Renal cortical epithelial cell (primary cell): ENCODE measurements around the gene TSPAN8. TPM values are rescaled to one million over a fixed set of nuclear protein-coding genes. Genes with fewer than 3 reads are reported as not detected.
"Not testable (repeated sequence)": the region's sequence is repeated elsewhere in the genome, so short reads cannot be mapped to it uniquely, and the experiment has no call there.

Source experiments
- DNase-seq: peaks from one replicate; pipeline ENCODE4 v3.0.0-alpha.2; 2011; ENCODE audit warnings: low read depth
- total RNA-seq: library from RNA; depleted of rRNA; stranded (reverse); fragments of >200 nt; gene quantifications from 2 replicates; pipeline ENCODE4 v1.2.3, GENCODE V29; 2014

The TSPAN8 gene
- 1.7 and 2.2 TPM in 2 replicates for total RNA-seq

- peak; percentile 60 for DNase-seq
These were observed at the start of gene TSPAN8 for GRCh38 chr12:71157601-71158233. Gene TSPAN8 (minus strand): TSS chr12:71157999. CDS start chr12:71157678, 321 bp downstream.

DNA sequence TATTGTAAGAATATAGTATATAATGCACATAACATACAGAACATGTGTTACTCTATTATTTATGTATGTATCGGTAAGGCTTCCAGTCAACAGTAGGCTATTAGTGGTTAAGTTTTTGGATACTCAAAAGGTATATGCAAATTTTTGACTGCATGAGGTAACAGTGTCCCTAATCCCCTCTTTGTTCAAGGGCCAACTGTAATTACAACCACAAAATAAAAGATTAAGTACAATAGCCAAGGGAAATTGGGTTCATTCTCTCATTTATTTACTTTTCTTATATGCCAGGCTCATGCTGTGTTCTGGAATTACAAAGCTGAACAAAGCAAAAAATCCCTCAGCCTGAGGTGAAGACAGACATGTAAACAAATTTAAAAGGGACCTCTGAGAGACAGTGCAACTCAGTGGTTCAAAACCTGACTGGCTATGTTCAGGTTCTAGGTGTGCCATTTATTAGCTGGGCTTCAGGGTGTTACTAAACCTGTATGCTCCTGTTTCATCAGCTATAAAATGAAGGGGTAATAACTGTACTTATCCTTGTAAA lies 43.4 kb upstream of the TSPAN8 start:
- DNase-seq = no peak

DNA sequence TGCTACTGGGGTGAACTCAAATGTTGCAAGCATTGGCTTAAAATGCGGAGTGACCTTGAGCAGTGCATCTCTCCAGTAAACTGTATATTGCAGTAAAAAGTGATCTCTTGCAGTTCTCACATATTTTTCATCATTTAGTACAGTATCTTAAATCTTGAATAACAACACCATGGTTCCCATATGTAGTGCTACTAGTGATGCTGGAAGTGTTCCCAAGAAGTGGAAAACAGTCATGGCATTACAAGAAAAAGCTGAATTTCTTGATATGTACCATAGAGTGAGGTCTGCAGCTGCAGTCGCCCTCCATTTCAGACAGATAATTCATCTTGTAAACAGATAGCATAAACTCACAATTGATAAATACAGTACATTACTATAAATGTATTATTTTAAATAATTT lies 42.9 kb upstream of the TSPAN8 start:
- no peak for DNase-seq

DNA sequence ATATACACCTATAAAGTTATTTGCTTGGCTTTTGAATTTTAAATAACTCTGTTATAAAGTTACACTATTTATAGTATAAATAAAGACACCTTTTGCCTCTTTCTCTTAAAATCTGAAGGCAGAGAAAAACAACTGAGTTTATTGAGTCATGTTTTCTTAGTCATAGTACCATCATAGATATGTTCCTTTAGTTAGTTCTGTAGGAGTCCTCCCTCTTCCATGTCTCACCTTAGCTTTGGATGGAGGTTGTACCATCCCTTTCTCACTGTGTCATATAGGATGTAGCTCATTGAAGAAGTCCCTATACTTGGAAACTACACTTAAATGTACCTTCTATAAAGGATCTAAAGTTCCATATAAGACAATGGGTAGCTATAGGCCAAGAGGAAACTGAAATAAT lies 39.7 kb upstream of the TSPAN8 start:
- DNase-seq = no peak

DNA sequence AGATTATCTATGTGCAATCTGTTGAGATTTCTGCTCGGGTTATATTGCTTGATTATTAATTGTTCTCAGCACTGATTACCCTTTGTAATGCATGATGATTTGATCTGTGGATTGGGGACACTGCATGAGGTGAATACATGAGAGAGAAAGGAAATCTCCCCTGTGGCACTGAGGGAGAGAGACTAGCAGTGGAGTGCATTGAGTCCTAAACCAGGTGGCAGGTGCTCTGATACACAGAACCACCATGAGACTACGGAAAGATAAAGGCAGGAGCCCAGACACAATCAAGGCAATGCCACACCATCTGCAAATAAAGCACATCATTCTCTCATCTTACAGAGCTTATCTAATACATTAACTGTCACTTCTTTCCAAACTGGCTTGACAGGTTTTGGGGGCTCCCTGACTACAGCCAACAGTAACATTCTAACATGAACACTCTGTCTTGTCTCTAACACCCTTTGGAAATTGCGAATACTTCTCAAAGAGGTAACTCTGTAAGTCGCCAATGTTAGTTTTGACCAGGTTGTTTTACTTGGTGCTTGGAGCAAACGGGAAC lies 37.6 kb upstream of the TSPAN8 start:
- DNase-seq = no peak

DNA sequence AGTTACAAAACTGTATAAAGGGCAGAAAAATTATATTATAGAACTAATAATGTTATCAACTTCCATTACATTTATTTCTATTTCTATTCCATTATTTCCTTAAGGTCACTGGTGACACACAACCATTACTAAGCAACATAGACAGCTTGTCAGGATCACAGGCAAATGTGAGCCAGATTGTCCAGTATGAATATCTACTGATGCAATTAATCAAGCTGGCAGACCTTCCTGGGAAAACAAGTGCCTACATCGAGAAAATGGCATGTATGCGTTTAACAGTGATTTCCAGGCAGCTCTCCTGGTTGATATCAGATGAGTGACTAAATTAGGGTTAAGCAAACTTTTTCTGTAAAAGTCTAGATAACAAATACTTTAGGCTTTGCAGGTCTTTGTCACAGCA lies 36.9 kb upstream of the TSPAN8 start:
- no peak for DNase-seq

DNA sequence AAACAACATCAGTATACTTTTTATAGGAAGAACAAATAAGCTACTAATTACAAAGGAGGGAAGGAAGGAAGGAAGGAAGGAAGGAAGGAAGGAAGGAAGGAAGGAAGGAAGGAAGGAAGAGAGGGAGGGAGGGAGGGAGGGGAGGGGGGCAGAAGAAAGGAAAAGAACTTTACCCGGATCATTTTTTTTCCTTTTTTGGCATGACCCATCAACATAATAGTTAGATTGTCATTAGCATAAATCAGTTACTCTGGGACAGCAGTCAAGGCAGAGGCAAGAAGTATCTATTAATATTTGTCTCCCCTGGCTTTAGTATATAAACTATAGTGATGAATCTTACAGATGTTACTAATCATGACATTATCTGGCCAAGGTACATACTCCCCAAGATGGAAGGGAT lies 35.2 kb upstream of the TSPAN8 start:
- DNase-seq = no peak

GRCh38 chr12:71191509-71192196 lies 33.9 kb upstream of the TSPAN8 start:
- no peak for DNase-seq

- no peak for DNase-seq
These were observed 33.0 kb upstream of the TSPAN8 start for GRCh38 chr12:71190822-71191221.

GRCh38 chr12:71187379-71187778 lies 29.6 kb upstream of the TSPAN8 start:
- no peak for DNase-seq

GRCh38 chr12:71186571-71187288 lies 28.9 kb upstream of the TSPAN8 start:
- no peak for DNase-seq

DNA sequence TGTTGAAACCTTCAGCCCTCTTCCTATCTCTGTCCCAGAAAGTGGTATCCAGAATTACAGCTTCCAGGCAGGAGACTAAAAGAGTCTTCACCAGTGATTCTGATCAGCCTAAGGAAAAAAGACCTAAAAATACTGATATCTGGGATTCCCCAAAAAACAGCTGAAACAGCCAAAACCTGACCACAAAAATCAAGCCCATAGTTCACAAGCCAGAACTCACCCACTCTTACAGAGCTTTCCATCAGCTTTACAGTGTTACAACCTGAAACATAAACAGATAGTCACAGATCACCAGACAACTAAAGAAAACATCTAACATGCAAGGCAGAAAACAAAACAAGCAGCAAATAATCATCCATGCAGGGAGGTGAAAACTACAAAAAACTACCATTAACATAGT lies 26.0 kb upstream of the TSPAN8 start:
- no peak for DNase-seq

DNA sequence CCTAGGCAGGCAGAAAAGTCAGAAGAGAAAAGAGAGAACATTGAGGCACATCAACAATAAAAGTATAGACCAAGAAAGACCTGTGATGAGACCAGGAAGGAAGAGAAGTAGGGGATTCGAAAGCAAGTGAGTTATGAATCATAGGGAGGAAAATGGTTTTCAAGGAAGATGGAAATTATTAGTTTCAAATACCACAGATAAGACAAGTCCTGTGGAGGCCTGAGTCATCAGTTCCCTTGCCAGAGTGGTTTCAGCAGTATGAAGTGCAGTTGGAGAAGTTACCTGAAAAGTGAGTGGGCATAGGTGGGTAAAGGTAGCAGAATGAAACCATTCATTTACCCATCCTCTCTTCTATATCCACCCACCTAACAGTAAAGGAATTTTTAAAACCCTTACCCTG lies 25.2 kb upstream of the TSPAN8 start:
- peak; percentile 40 for DNase-seq

DNA sequence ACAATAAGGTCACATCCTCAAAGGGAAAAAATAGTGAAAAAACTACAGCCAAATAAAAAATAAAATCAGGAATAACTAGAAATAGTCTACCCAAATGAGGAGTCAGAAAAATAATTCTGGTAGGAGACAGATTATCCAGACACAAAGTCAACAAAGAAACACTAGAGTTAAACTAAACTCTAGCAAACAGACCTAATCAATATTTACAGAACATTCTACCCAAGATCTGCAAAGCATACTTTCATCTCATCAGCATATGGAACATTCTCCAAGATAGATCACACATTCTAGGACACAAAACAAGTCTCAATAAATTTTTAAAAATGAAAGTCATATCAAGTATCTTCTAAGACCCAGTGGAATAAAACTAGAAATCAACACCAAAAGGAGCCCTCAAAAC lies 20.4 kb upstream of the TSPAN8 start:
- DNase-seq = no peak

- no peak for DNase-seq
These were observed 17.0 kb upstream of the TSPAN8 start for GRCh38 chr12:71174825-71175224.

- no peak for DNase-seq
These were observed 16.3 kb upstream of the TSPAN8 start for GRCh38 chr12:71174146-71174545.

- DNase-seq = no peak
These were observed 12.7 kb upstream of the TSPAN8 start for GRCh38 chr12:71170456-71170855.

DNA sequence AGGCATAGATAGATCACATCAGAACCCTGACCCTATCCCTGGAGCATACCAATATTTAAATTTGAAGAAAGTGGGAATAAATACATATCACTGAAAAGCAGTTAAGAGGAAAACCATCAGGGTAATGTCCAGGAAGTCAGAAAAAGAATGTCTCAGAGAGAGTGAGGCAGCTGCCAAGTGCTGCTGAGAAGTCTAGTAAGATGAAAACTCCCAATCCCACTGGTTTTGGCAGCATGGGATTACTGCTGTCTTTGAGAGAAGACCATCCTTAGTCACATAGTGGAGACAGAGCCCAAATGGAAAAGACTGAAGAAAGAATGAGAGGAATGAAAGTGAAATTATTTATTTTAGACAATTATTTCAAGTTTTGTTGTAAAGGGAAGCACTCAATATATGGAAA lies 11.5 kb upstream of the TSPAN8 start:
- no peak for DNase-seq

DNA sequence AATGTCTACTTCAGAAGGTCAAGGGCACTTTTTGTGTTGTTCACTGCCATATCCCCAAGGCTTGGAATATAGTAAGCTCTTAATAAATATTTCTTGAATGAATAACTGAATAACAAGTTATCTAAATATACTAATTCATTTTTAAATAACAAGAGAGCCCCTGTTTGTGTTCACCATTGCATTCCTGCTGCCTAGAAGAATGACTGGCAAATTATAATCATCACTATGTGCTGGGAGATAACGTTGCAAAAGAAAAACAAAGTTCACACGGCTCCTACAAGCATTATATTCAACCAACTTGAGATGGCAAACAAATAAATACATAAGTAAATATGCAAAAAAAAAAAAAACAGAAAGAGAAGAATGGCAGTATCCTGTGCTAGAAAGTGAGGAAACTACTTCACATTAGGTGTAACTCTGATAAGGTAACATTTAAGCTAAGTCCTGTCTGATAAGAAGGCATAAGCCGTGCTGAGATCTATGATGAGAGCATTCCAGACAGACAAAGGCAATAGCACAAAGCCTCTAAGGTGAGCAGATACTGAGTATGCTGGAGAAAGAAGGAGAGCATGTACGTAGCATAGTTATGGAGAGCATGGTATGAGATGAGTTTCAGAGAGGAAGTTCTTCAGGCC lies 9.2 kb upstream of the TSPAN8 start:
- DNase-seq = no peak

DNA sequence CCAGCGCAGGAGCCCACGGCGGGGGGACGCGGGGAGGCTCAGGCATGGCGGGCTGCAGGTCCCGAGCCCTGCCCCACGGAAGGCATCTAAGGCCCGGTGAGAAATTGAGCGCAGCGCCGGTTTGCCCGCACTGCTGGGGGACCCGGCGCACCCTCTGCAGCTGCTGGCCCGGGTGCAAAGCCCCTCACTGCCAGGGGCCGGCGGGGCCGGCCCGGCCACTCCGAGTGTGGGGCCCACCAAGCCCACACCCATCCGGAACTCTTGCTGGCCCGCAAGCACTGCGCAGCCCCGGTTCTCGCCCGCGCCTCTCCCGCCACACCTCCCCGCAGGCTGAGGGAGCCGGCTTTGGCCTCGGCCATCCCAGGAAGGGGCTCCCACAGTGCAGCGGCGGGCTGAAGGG lies 8.5 kb upstream of the TSPAN8 start:
- no peak for DNase-seq

DNA sequence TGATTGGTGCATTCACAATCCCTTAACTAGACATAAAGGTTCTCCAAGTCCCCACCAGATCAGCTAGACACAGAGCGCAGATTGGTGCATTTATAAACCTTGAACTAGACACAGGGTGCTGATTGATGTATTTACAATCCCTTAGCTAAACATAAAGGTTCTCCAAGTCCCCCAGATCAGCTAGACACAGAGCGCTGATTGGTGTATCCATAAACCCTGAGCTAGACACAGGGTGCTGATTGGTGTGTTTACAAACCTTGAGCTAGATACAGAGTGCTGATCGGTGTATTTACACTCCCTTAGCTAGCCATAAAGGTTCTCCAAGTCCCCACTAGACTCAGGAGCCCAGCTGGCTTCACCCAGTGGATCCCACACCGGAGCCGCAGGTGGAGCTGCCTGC lies 8.0 kb upstream of the TSPAN8 start:
- DNase-seq = not testable (repeated sequence)
